ENCODE data around the gene RTN4.

DNA sequence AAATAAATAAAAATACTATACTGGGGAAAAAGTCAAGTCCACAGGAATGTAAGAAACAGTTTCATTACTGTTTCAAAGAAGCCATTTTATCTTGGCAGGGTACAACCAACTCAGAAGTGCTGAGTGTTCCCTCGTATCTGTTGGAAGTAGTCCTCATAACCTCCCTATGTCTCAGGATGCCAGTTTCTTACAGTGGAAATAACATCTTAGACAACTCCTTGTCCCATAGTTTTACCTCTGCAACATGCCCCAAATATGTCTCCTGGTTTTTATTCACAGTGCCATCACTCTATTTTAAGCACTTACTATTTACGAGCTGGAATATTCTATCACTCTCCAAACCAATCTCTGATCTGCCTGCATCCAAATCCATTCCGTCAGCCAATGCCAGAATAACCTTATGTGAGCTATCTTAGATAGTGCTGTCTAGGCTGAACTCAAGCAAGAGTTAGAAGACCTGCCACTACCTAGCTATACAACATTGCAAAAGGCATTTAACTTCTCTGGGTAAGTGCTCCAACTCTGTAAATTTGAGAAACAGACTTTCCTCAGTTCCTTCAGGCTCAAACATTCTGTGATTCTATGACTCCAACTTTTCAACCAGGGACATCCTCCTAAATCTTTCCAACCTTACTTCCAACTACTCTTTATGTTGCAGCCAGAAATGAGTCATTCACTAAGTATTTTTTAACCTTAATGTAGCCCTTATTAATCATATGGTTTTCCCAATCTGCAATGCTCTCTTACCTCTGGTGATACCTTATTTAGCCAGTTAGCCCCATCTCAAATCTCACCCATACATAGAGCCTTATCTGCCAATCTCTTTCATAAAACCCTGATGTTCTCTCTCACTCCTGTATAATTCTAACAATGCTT is 66.7 kb downstream of the RTN4 start:
- TF ChIP-seq EZH2 (IDR thresholded peaks at IDR 0.05; ENCODE audit: low read length), result no peak
- TF ChIP-seq, protein P1, sequence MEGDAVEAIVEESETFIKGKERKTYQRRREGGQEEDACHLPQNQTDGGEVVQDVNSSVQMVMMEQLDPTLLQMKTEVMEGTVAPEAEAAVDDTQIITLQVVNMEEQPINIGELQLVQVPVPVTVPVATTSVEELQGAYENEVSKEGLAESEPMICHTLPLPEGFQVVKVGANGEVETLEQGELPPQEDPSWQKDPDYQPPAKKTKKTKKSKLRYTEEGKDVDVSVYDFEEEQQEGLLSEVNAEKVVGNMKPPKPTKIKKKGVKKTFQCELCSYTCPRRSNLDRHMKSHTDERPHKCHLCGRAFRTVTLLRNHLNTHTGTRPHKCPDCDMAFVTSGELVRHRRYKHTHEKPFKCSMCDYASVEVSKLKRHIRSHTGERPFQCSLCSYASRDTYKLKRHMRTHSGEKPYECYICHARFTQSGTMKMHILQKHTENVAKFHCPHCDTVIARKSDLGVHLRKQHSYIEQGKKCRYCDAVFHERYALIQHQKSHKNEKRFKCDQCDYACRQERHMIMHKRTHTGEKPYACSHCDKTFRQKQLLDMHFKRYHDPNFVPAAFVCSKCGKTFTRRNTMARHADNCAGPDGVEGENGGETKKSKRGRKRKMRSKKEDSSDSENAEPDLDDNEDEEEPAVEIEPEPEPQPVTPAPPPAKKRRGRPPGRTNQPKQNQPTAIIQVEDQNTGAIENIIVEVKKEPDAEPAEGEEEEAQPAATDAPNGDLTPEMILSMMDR (optimal IDR thresholded peaks at IDR 0.05 in 1 of 3, IDR thresholded peaks at IDR 0.05 in 1 of 3, conservative IDR thresholded peaks at IDR 0.05 in 1 of 3; ENCODE audit: extremely low read depth in 1 of 3, insufficient read depth in 2 of 3, low read length in 3 of 3), result no peak
